GM18502 (cell line): Measurements from ENCODE around the gene HPSE2.
A peak's percentile ranks its signal among the peaks of the same experiment; 100 is the strongest.

ENCODE experiments used
- ATAC-seq: cut with Tn5 transposase; IDR thresholded peaks from one replicate; pipeline ENCODE4 v1.9.1; 2021; ENCODE audit warnings: mild to moderate bottlenecking; ENCODE audit not compliant: unreplicated experiment, poor library complexity

Gene HPSE2

GRCh38 chr10:98638920-98639319, 596.7 kb downstream of the HPSE2 start:
- no peak for ATAC-seq

- ATAC-seq, result peak; percentile 52
These were observed 598.7 kb downstream of the HPSE2 start for GRCh38 chr10:98636921-98637329.

- no peak for ATAC-seq
These were observed 603.0 kb downstream of the HPSE2 start for GRCh38 chr10:98632456-98633150.

GRCh38 chr10:98628206-98628605, 607.4 kb downstream of the HPSE2 start:
- no peak for ATAC-seq

- no peak for ATAC-seq
These were observed 607.9 kb downstream of the HPSE2 start for GRCh38 chr10:98627711-98628110.

GRCh38 chr10:98624963-98625362, 610.7 kb downstream of the HPSE2 start:
- no peak for ATAC-seq

GRCh38 chr10:98623176-98623575, 612.5 kb downstream of the HPSE2 start:
- ATAC-seq, result no peak

- ATAC-seq, result no peak
These were observed 614.0 kb downstream of the HPSE2 start for GRCh38 chr10:98621630-98622029.

- no peak for ATAC-seq
These were observed 615.1 kb downstream of the HPSE2 start for GRCh38 chr10:98620503-98620902.

GRCh38 chr10:98619446-98619845, 616.2 kb downstream of the HPSE2 start:
- no peak for ATAC-seq

- no peak for ATAC-seq
These were observed 617.6 kb downstream of the HPSE2 start for GRCh38 chr10:98617906-98618520.

GRCh38 chr10:98613446-98613845, 622.2 kb downstream of the HPSE2 start:
- ATAC-seq, result no peak

GRCh38 chr10:98611436-98611835, 624.2 kb downstream of the HPSE2 start:
- ATAC-seq, result no peak

GRCh38 chr10:98610836-98611235, 624.8 kb downstream of the HPSE2 start:
- no peak for ATAC-seq

- no peak for ATAC-seq
These were observed 625.4 kb downstream of the HPSE2 start for GRCh38 chr10:98610301-98610700.

GRCh38 chr10:98609265-98609664, 626.4 kb downstream of the HPSE2 start:
- no peak for ATAC-seq

GRCh38 chr10:98608411-98608810, 627.2 kb downstream of the HPSE2 start:
- no peak for ATAC-seq

- ATAC-seq, result no peak
These were observed 633.4 kb downstream of the HPSE2 start for GRCh38 chr10:98602224-98602623.

- no peak for ATAC-seq
These were observed 636.5 kb downstream of the HPSE2 start for GRCh38 chr10:98599032-98599610.

- ATAC-seq, result no peak
These were observed 639.2 kb downstream of the HPSE2 start for GRCh38 chr10:98596404-98596803.

- no peak for ATAC-seq
These were observed 646.0 kb downstream of the HPSE2 start for GRCh38 chr10:98589691-98590090.

GRCh38 chr10:98589007-98589406, 646.6 kb downstream of the HPSE2 start:
- no peak for ATAC-seq
